ENCODE measurements around the gene ANAPC1.
A peak's percentile ranks its signal among the peaks of the same experiment; 100 is the strongest.
"Not testable (repeated sequence)": the region's sequence is repeated elsewhere in the genome, so short reads cannot be mapped to it uniquely, and the experiment has no call there.

Gene ANAPC1

GRCh38 chr2:111850646-111851045, 33.3 kb downstream of the ANAPC1 start:
- not testable (repeated sequence) for H3K36me3 ChIP-seq; H3K27me3 ChIP-seq; H3K4me3 ChIP-seq (ENCODE audit: low read depth, low read length); H3K9me3 ChIP-seq; H3K4me1 ChIP-seq
- peak; percentile 31 for DNase-seq
- TF ChIP-seq, protein P1, sequence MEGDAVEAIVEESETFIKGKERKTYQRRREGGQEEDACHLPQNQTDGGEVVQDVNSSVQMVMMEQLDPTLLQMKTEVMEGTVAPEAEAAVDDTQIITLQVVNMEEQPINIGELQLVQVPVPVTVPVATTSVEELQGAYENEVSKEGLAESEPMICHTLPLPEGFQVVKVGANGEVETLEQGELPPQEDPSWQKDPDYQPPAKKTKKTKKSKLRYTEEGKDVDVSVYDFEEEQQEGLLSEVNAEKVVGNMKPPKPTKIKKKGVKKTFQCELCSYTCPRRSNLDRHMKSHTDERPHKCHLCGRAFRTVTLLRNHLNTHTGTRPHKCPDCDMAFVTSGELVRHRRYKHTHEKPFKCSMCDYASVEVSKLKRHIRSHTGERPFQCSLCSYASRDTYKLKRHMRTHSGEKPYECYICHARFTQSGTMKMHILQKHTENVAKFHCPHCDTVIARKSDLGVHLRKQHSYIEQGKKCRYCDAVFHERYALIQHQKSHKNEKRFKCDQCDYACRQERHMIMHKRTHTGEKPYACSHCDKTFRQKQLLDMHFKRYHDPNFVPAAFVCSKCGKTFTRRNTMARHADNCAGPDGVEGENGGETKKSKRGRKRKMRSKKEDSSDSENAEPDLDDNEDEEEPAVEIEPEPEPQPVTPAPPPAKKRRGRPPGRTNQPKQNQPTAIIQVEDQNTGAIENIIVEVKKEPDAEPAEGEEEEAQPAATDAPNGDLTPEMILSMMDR (IDR thresholded peaks at IDR 0.05; ENCODE audit: low read depth, low read length) = peak; percentile 38

DNA sequence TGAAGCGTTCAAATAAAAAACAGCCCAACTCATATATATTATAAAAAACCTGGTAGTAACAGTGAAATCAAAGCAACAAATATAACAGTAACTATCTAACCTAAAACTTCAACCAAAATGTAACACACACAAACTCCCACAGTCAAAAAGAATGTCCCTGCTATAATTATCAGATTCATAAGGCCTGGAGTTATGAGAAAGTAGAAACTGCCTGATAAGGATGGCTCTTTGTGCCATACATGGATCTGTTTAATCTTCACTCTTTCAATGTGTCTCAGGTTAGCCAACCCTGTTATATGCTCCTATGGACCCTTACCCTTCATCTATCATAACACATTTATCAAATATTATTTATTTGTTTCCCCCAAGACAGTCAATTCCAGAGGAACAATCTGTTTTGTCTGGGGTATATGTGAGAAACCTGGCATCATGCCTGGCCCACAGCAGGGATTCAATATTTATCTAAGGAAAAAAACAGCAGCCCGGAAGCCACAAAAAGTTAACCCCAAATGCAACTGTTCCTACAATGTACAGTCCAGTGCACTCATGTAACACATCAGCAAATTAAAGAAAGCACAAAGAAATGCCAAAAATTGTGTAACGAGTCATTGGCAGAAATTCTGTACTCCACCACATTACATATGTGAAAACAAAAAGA, 44.2 kb downstream of the ANAPC1 start:
- DNase-seq; H3K36me3 ChIP-seq; H3K4me1 ChIP-seq; H3K27me3 ChIP-seq; H3K4me3 ChIP-seq (ENCODE audit: low read depth, low read length); H3K9me3 ChIP-seq: not testable (repeated sequence)

DNA sequence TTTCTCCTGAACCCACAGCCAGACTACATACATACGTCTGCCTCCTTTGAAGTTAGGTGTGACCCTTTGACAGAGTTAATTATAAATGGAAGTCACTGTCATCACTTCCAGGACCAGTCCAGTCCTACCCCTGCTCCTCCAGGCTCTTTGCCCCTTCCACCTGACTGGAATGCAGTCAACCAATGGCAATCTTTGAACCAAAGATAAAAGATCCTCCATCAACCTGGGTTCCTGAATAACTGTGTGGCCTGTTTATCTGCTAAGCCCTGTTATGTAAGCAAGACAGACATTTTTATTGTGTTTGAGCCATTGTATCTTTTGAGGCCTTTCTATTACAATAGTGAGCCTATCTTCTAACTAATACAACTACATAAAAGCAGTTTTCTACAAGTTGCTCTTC, 45.0 kb downstream of the ANAPC1 start:
- H3K4me1 ChIP-seq; H3K4me3 ChIP-seq (ENCODE audit: low read depth, low read length); DNase-seq: not testable (repeated sequence)

GRCh38 chr2:111834221-111834620, 49.8 kb downstream of the ANAPC1 start:
- DNase-seq; H3K4me1 ChIP-seq; H3K27me3 ChIP-seq; H3K4me3 ChIP-seq (ENCODE audit: low read depth, low read length); H3K36me3 ChIP-seq; H3K9me3 ChIP-seq: not testable (repeated sequence)

More for the DNA sequence above, 45.0 kb downstream of the ANAPC1 start:
- not testable (repeated sequence) for H3K9me3 ChIP-seq, H3K36me3 ChIP-seq, H3K27me3 ChIP-seq

DNA sequence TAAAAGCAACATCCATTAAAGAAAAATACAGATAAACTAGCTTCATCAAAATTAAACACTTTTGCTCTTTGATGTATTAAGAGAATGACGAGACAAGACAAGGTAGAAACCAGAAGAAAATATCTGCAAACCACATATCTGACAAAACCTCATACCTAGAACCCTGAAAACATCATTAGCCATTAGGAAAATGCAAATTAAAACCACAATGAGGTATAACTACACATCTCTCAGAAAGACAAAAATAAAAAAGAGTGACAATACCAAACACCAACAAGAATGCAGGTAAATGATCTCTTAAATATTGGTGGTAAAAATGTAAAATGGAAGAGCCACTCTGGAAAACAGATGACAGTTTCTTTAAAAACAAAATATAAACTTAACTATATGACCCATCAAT, 53.5 kb downstream of the ANAPC1 start:
- H3K9me3 ChIP-seq; H3K4me3 ChIP-seq (ENCODE audit: low read depth, low read length); DNase-seq; H3K27me3 ChIP-seq; H3K4me1 ChIP-seq; H3K36me3 ChIP-seq: not testable (repeated sequence)

DNA sequence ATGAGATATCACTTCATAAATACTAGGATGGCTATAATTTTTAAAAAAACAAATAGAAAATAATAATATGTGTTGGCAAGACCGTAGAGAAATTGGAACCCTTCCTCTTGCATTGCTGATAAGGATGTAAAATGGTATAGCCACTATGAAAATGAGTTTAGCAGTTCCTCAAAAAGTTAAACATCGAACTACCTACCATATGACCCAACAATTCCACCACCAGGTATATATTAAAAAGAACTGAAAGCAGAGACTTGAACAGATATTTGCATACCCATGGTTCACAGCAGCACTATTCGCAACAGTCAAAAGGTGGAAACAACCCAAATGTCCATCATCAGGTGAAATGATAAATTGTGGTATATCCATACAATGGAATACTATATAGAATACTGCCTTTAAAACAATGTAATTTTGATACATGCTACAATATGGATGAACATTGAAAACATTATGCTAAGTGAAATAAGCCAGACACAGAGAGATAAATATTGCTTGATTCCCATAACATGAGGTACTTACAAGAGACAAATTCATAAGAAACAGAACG, 55.7 kb downstream of the ANAPC1 start:
- not testable (repeated sequence) for H3K36me3 ChIP-seq; H3K9me3 ChIP-seq; DNase-seq; H3K4me1 ChIP-seq; H3K4me3 ChIP-seq (ENCODE audit: low read depth, low read length); H3K27me3 ChIP-seq

DNA sequence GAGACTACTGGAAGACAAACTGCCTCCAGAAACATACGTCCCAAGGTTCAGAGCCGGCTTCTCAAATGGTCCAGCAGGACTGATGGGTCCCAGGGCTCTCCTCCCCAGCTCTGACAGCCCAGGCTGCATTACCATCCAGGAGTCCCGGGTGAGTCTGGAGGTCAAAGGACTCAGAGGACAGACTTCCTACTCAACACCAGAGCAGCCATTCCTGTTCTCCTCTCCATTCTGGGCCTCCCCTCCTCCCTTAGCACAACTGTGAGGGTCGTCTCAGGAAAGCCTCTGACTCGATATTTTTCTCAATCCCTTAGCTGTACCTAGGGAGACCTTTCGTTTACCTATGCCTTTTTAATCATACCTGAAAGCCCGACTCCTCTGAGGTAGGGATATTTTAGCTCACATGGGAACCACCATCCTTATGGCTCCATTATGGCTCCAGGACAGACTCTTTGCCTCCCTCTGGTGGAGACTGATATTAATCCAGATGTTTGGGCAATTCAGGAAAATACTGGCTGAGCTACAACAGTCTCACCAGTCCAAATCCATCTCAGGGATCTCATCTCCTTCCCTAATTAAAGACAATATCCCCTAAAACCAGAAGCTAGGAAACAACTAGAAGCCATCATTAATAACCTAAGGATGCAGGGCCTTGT, 70.9 kb downstream of the ANAPC1 start:
- DNase-seq = peak; percentile 3
- H3K9me3 ChIP-seq; H3K27me3 ChIP-seq; H3K36me3 ChIP-seq; H3K4me1 ChIP-seq; H3K4me3 ChIP-seq (ENCODE audit: low read depth, low read length): not testable (repeated sequence)
- TF ChIP-seq, protein P1 (IDR thresholded peaks at IDR 0.05; ENCODE audit: low read depth, low read length) = 0 out of 2 replicates have a peak, but pooled peaks have one; percentile 9

GRCh38 chr2:111790633-111791032, 93.4 kb downstream of the ANAPC1 start:
- not testable (repeated sequence) for H3K27me3 ChIP-seq; H3K4me1 ChIP-seq; H3K36me3 ChIP-seq; H3K9me3 ChIP-seq; H3K4me3 ChIP-seq (ENCODE audit: low read depth, low read length); DNase-seq

GRCh38 chr2:111784081-111784480, 99.9 kb downstream of the ANAPC1 start:
- H3K9me3 ChIP-seq; H3K36me3 ChIP-seq; H3K27me3 ChIP-seq; DNase-seq; H3K4me1 ChIP-seq; H3K4me3 ChIP-seq (ENCODE audit: low read depth, low read length): not testable (repeated sequence)

GRCh38 chr2:111782195-111782594, 101.8 kb downstream of the ANAPC1 start:
- not testable (repeated sequence) for H3K4me1 ChIP-seq; DNase-seq; H3K4me3 ChIP-seq (ENCODE audit: low read depth, low read length); H3K9me3 ChIP-seq; H3K36me3 ChIP-seq; H3K27me3 ChIP-seq

GRCh38 chr2:111781443-111782094, 102.4 kb downstream of the ANAPC1 start:
- H3K4me1 ChIP-seq; H3K27me3 ChIP-seq; H3K9me3 ChIP-seq; H3K36me3 ChIP-seq; DNase-seq; H3K4me3 ChIP-seq (ENCODE audit: low read depth, low read length): not testable (repeated sequence)

- DNase-seq; H3K4me3 ChIP-seq (ENCODE audit: low read depth, low read length); H3K36me3 ChIP-seq; H3K9me3 ChIP-seq; H3K27me3 ChIP-seq; H3K4me1 ChIP-seq: not testable (repeated sequence)
These were observed 106.8 kb downstream of the ANAPC1 start for GRCh38 chr2:111777155-111777554.

- not testable (repeated sequence) for H3K36me3 ChIP-seq; H3K4me3 ChIP-seq (ENCODE audit: low read depth, low read length); H3K27me3 ChIP-seq; H3K4me1 ChIP-seq; H3K9me3 ChIP-seq; DNase-seq
These were observed 107.7 kb downstream of the ANAPC1 start for GRCh38 chr2:111776296-111776695.

DNA sequence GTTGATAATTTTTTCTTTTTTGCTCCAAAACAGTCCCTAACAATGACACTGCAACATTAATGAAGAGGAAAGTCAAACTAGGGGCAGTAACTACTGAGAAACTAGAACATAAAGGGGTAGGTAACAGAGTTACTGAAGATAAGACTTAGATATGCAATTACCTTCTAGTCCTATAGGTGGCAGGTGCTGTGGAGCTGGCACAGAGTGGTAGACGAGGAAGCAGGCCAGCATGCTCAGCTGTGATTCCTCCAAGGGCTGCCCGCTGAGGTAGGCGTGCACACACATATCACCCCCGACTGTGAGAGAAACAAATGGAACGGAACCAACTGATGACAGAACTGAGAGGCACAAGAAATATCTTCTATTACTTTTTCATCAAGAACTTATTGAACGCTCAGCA, 111.8 kb downstream of the ANAPC1 start:
- H3K4me1 ChIP-seq; H3K27me3 ChIP-seq; DNase-seq; H3K4me3 ChIP-seq (ENCODE audit: low read depth, low read length); H3K36me3 ChIP-seq; H3K9me3 ChIP-seq: not testable (repeated sequence)

Data from BE2C (cell line).